DLD1 (cell line): ENCODE data around the gene CILP2.

ENCODE experiments used
- in situ Hi-C: cut with HindIII; loops from 2 replicates; pipeline ENCODE4 v1.10.0; 2017; ENCODE audit warnings: low sequenced_read_pairs

The CILP2 gene

GRCh38 chr19:19505669-19506326, 32.3 kb upstream of the CILP2 start:
- in situ Hi-C loops = no loop called here

- in situ Hi-C loops = no loop called here
Observed at GRCh38 chr19:19506592-19506991, 31.5 kb upstream of the CILP2 start.

DNA sequence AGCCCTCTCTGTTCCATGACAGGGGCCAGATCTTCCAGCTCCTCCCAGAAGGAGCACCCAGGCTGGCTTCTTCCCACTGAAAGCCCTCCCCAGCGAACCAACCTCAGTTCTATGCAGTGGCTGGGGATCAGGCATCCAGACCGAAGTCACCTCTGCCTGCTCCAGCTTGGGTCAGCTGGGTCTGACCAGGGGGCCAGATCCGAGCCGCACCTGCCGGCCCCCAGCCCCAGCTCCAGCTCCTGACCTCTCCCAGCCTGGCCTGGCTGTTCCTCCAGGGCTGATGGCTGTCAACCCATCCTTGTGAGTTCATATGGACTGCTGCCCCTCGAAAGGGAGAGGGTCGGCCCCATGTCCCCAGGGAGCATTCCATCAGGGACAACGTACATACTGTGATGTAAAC, 30.7 kb upstream of the CILP2 start:
- in situ Hi-C loops = no loop called here

DNA sequence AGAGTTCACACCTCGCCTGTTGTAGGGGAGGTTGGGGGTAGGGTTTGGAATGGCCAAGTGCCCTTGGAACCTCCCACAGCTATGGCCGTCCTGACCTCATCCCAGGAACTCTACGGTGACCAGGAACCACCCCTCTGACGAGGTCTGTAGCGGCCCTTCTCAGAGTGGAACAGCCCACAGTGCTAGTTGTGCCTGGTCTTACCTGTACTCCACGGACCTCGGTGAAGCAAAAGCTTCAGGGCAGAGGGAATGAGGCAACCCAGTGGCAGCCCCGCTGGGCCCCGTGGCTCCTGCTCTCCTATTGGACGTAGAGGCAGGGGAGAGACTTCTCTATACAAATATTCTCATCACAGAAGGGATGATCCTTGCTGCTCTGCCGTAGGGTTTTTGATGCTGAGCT, 29.8 kb upstream of the CILP2 start:
- in situ Hi-C loops = no loop called here

GRCh38 chr19:19510432-19510831, 27.6 kb upstream of the CILP2 start:
- in situ Hi-C loops = no loop called here

- in situ Hi-C loops = no loop called here
Observed at GRCh38 chr19:19513682-19514081, 24.4 kb upstream of the CILP2 start.

GRCh38 chr19:19514215-19514657, 23.8 kb upstream of the CILP2 start:
- in situ Hi-C loops = no loop called here

- in situ Hi-C loops = no loop called here
Observed at GRCh38 chr19:19514881-19515641, 23.0 kb upstream of the CILP2 start, which contains the start of gene TSSK6. Gene TSSK6, minus strand, starts transcription at chr19:19515548. Its CDS starts 121 bp downstream, at chr19:19515427.

DNA sequence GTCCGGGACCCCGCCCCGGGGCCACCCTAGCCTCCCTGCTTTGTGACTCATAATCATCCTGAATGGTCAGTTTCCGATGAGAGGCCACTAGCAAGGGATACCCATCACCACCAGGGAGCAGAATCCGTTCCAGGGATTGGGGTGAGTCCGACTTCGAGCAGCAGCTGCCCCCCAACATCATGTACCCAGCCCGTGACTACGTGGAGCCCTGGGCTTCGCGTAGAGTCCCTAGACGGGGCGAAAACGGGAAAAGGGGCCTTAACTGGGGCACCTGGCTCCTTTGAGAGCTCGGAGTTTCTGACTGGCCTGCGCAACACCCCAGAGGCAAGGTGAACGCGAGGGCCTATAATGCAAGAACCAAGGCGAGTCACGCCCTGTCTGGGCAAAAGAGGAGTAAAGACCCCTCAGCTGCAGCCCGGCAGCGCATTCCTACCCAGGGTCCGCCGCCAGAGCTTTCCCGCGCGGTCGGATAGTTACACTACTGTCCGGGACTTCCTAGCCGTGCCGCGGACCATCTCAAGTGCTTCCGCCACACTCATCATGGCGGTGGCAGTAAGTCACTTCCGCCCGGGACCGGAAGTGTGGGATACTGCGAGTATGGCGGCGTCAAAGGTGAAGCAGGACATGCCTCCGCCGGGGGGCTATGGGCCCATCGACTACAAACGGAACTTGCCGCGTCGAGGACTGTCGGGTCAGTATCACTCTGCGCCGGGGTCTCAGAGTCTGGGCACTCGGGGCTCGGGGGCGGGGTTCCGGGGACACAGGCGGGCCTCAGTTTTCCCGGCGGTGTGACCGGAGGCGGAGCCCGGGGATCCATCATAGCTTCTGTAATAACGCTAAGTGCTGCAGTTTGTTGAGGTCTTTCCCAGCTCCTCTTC, 22.2 kb upstream of the CILP2 start, which contains the start of gene NDUFA13:
TSS of gene NDUFA13 (plus strand) at position 584 of the 878 bp plus-strand sequence. CDS start at position 598, 14 bp downstream.
- in situ Hi-C loops = no loop called here

- in situ Hi-C loops = no loop called here
Observed at GRCh38 chr19:19517235-19517619, 20.8 kb upstream of the CILP2 start.

DNA sequence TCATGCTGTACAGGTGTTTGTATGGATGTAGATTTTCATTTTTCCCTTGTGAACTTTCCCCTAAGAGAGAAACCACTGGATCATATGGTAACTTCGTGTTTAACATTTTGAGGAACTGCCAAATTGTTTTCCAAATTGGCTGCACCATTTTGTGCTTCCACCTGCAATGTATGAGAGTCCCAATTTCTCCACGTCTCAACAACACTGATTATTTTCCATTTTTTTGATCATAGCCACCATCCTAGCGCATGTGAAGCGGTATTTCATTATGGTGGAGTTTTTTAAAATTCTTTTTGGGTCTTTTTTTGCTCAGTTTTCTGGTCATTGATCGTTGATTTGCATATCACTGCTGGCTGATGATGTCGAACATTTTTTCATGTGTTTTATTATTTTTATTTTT, 17.1 kb upstream of the CILP2 start:
- in situ Hi-C loops = no loop called here

- in situ Hi-C loops = no loop called here
Observed at GRCh38 chr19:19523177-19523576, 14.9 kb upstream of the CILP2 start.

- in situ Hi-C loops = no loop called here
Observed at GRCh38 chr19:19524053-19524452, 14.0 kb upstream of the CILP2 start.

DNA sequence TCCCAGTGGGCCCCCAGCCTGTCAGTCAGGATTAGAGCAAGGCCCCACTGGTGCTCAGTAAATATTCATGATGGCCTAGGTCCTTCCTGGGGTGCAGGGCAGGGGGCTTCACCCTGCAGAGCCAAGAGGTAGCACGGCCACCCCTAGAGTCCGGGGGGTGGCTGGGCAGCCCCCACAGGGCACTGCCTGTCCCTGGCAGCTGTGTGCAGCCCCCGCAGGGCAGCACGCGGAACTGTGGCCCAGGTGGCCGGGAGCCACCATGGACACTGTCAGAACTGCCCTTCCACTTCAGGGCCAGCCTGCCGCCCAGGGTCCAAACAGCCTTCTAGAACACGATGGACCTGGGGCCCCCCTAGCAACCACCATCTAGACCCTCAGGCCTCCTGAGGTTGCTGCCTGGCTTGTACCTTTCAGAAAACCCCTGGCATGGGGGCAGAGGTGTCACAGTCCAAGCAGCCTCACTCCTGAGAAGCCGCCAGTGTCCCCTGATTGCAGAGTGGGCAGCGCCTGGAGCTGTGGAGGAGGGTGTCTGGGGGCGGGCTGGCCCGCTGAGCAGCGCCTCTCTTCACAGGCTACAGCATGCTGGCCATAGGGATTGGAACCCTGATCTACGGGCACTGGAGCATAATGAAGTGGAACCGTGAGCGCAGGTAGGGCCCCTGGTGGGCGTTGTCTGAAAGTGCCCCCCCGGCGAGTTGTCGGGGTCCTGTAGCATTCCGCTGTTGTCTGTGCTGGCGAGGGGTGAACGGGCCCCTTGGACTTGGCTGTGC, 12.3 kb upstream of the CILP2 start:
- in situ Hi-C loops = no loop called here

- in situ Hi-C loops = no loop called here
Observed at GRCh38 chr19:19526581-19527370, 11.3 kb upstream of the CILP2 start.

- in situ Hi-C loops = no loop called here
Observed at GRCh38 chr19:19527371-19527656, 10.8 kb upstream of the CILP2 start.

- in situ Hi-C loops = no loop called here
Observed at GRCh38 chr19:19527674-19528625, 10.1 kb upstream of the CILP2 start.

DNA sequence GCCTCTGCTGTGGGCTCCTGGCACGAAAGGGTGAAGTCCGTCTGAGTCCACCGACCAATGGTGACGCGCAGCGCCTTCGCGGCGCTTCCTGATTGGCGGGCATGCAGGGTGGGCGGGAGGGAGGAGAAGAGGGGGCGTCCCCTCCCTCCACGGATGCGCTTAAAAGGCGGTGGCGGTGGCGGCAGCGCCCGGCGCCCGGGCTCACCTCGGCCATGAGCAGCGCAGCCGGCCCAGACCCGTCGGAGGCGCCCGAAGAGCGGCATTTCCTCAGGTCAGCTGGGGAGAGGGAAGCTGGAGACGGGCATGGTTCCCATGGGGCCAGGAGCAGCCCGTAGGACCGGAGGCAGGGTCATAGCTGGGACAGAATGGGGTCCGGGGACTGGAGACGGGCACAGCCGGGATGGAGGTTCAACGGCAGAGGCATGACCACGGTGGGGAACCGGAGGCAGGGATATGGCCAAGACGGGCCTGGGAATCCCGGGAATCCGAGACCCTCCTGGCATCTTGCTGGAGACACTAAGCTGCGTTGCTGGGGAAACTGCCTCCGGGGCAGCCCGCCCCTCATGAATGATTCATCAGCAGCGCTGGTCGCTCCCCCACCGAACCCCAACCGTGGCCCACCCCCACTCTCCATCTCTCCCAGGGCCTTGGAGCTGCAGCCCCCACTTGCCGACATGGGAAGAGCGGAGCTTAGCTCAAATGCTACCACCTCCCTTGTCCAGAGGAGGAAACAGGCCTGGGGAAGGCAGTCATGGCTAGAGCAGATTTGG, 9.2 kb upstream of the CILP2 start, which contains the start of gene YJEFN3:
TSS of gene YJEFN3 (plus strand) at position 191 of the 770 bp plus-strand sequence. CDS start at position 213, 22 bp downstream.
- in situ Hi-C loops = no loop called here
